K562 (cell line): ENCODE data around the gene GUK1. TPM values are rescaled to one million over a fixed set of nuclear protein-coding genes. Genes with fewer than 3 reads are reported as not detected.
A peak's percentile ranks its signal among the peaks of the same experiment; 100 is the strongest.

Source experiments
- ATAC-seq: fragments of 200-7000 bp; cut with Tn5 transposase; 3 replicates; pipeline ENCODE4 v1.9.1; 2020; ENCODE audit warnings: moderate library complexity
- BruUV-seq: library from RNA; stranded (reverse); fragments of 400-500 nt; replicated peaks from 2 replicates; lab custom pipeline; 2021; lab: Mats Ljungman, UMichigan
- CTCF ChIA-PET: fragments of 300-600 bp; formaldehyde crosslinking; extraction: SDS; loops from one replicate; lab custom pipeline; 2021; ENCODE audit warnings: low intra/inter-chr PET ratio; lab: Yijun Ruan, JAX
- POLR2A ChIA-PET: fragments of 300-600, 350-650 bp; sonication (Branson Sonifier 250); formaldehyde crosslinking; extraction: SDS; loops from one replicate; lab custom pipeline; 2021; ENCODE audit warnings: antibody characterized with exemption, inconsistent platforms; lab: Yijun Ruan, JAX
- DNase-seq, 4 experiments: peaks; one replicate each; pipeline versions ENCODE4 v3.0.0 to v3.0.0-alpha.2; 2011 to 2018; ENCODE audit warnings: low spot score in 3 of 4, mixed read lengths in 3 of 4; ENCODE audit errors: extremely low read depth in 1 of 4
- FAIRE-seq: peaks from 2 replicates; lab custom pipeline; 2011; peaks lifted over from hg19 to GRCh38; lab: Jason Lieb, UNC
- H2AFZ ChIP-seq: 2 replicates; pipeline ENCODE4 v1.6.0; 2011; ENCODE audit warnings: low read depth, low read length, control low read depth, inconsistent platforms
- H3K27ac ChIP-seq: fragments of 200-600 bp; 3 replicates; pipeline ENCODE4 v1.8.0; 2011; ENCODE audit warnings: low read depth, mild to moderate bottlenecking, control low read depth, inconsistent platforms, low read length, moderate library complexity, mixed read lengths; ENCODE audit errors: extremely low read depth
- H3K27me3 ChIP-seq, 2 experiments: fragments of 300-600 bp in 1 of 2; 2 replicates in 1 of 2; 3 replicates in 1 of 2; pipeline versions ENCODE4 v1.6.0 to v1.8.0; 2011; ENCODE audit warnings: inconsistent platforms in 2 of 2, low read length in 2 of 2, mild to moderate bottlenecking in 1 of 2, mixed read lengths in 1 of 2, moderate library complexity in 1 of 2; ENCODE audit not compliant: control insufficient read depth in 2 of 2, insufficient read depth in 2 of 2
- H3K36me3 ChIP-seq: fragments of 300-600 bp; 3 replicates; pipeline ENCODE4 v1.8.0; 2011; ENCODE audit warnings: mild to moderate bottlenecking, low read length, inconsistent platforms; ENCODE audit not compliant: control insufficient read depth, insufficient read depth
- H3K4me1 ChIP-seq, 2 experiments: fragments of 200-600 bp in 1 of 2; replicated peaks in 1 of 2; 2 replicates in 1 of 2; 3 replicates in 1 of 2; pipeline versions ENCODE4 v1.5.1 to v1.8.0; 2011; ENCODE audit warnings: inconsistent platforms in 2 of 2, low read length in 2 of 2, mild to moderate bottlenecking in 1 of 2, mixed read lengths in 1 of 2, moderate library complexity in 1 of 2; ENCODE audit not compliant: control insufficient read depth in 2 of 2, insufficient read depth in 2 of 2
- H3K4me2 ChIP-seq: 2 replicates; pipeline ENCODE4 v1.6.1; 2011; ENCODE audit warnings: low read length, control low read depth, inconsistent platforms, mixed read lengths; ENCODE audit not compliant: insufficient read depth
- H3K4me3 ChIP-seq: fragments of 200-600 bp; sonication (generic), shearing (Covaris generic); 2 replicates; pipeline ENCODE4 v1.5.1; 2016; ENCODE audit warnings: control low read depth, inconsistent platforms
- H3K79me2 ChIP-seq: fragments of 200-600 bp; 3 replicates; pipeline ENCODE4 v1.8.0; 2011; ENCODE audit warnings: low read length, inconsistent platforms; ENCODE audit not compliant: control insufficient read depth, insufficient read depth
- H3K9ac ChIP-seq, 2 experiments: 2 replicates each; pipeline versions ENCODE4 v1.6.0 to v1.6.1; 2011; ENCODE audit warnings: low read depth in 2 of 2, low read length in 2 of 2, control low read depth in 1 of 2, inconsistent platforms in 1 of 2, mild to moderate bottlenecking in 1 of 2, mixed read lengths in 1 of 2; ENCODE audit not compliant: insufficient read depth in 1 of 2
- H3K9me1 ChIP-seq: one replicate; pipeline ENCODE4 v1.6.0; 2011; ENCODE audit warnings: inconsistent platforms, mild to moderate bottlenecking, low read length, moderate library complexity; ENCODE audit not compliant: control insufficient read depth, insufficient read depth
- H3K9me3 ChIP-seq: replicated peaks from 2 replicates; pipeline ENCODE4 v1.5.1; 2011; ENCODE audit warnings: low read depth, low read length, inconsistent platforms; ENCODE audit not compliant: control insufficient read depth, insufficient read depth
- H4K20me1 ChIP-seq: replicated peaks from 2 replicates; pipeline ENCODE4 v1.6.1; 2011; ENCODE audit warnings: low read length, inconsistent platforms, mixed read lengths; ENCODE audit not compliant: control insufficient read depth, insufficient read depth
- PHF8 ChIP-seq: fragments of 200-600 bp; sonication (generic); IDR thresholded peaks from 2 replicates; pipeline ENCODE4 v1.6.1; 2012; ENCODE audit warnings: mixed run types, mild to moderate bottlenecking, inconsistent platforms, low read length, moderate library complexity, borderline replicate concordance
- RBFOX2 ChIP-seq: fragments of 200-400 bp; formaldehyde crosslinking; IDR thresholded peaks from 2 replicates; pipeline ENCODE4 v1.6.1; 2017; ENCODE audit warnings: low read depth, mild to moderate bottlenecking, low read length, moderate library complexity
- ZNF239 ChIP-seq: fragments of 250-450 bp; sonication (Bioruptor Pico); IDR thresholded peaks from 2 replicates; pipeline ENCODE4 v1.4.0; 2020; ENCODE audit warnings: mild to moderate bottlenecking
- WGBS: fragments of 100-300 bp; shearing (Covaris generic); methylation state at CpG from one replicate; pipeline ENCODE4 v1.1.6; 2016; ENCODE audit warnings: low coverage, mixed read lengths; ENCODE audit not compliant: insufficient coverage; ENCODE audit errors: missing lambda C conversion rate; 5-methylcytosine and 5-hydroxymethylcytosine counted together
- in situ Hi-C: fragments of 300-500 bp; cut with MboI; formaldehyde crosslinking; loops from 4 replicates; pipeline ENCODE4 v1.15.0; 2018; ENCODE audit warnings: inconsistent platforms, mixed read lengths
- intact Hi-C: fragments of 100-400 bp; cut with micrococcal nuclease; formaldehyde crosslinking; loops from 2 replicates; pipeline ENCODE4 v1.14.2; 2022
- polyA plus RNA-seq, 8 experiments: library from polyadenylated mRNA; depleted of rRNA in 4 of 8; stranded (reverse) in 5 of 8; unstranded in 3 of 8; fragments of >200 nt; fragmentation: Nextera tagmentation in 2 of 8; fragmentation: Illumina TruSeq in 1 of 8; extraction: Ambion mirVana in 2 of 8; extraction: Trizol in 1 of 8; gene quantifications; 2 replicates each; pipeline versions ENCODE4 v1.2.1 to v1.2.3, GENCODE V29; 2011 to 2014; ENCODE audit warnings: inconsistent platforms in 1 of 8, missing spikeins in 1 of 8
- total RNA-seq, 7 experiments: library from RNA; depleted of rRNA in 6 of 7; stranded (reverse); fragments of >200 nt in 6 of 7; fragmentation: Illumina TruSeq in 2 of 7; extraction: Trizol in 2 of 7; gene quantifications; 2 replicates each; pipeline versions ENCODE4 v1.2.1 to v1.2.3, GENCODE V29; 2011 to 2021; ENCODE audit warnings: low replicate concordance in 1 of 7
- TF ChIP-seq, protein P1 (sequence below): fragments of 200-400 bp; formaldehyde crosslinking; IDR thresholded peaks from 2 replicates; pipeline ENCODE4 v1.6.1; 2017; ENCODE audit warnings: mild to moderate bottlenecking, low read depth, low read length, moderate library complexity
- TF ChIP-seq, protein P2 (sequence below): fragments of 200-800 bp; sonication (Bioruptor generic); IDR thresholded peaks from 2 replicates; pipeline ENCODE4 v1.6.1; 2017; ENCODE audit warnings: missing genetic modification characterization, missing compliant biosample characterization

The GUK1 gene
- total and polyA plus RNA-seq, 9 of the 15 experiments (the other 6 are each of a cell fraction or from before 2014, with no cell fraction given) = 7.0 to 331 (median 132) TPM

DNA sequence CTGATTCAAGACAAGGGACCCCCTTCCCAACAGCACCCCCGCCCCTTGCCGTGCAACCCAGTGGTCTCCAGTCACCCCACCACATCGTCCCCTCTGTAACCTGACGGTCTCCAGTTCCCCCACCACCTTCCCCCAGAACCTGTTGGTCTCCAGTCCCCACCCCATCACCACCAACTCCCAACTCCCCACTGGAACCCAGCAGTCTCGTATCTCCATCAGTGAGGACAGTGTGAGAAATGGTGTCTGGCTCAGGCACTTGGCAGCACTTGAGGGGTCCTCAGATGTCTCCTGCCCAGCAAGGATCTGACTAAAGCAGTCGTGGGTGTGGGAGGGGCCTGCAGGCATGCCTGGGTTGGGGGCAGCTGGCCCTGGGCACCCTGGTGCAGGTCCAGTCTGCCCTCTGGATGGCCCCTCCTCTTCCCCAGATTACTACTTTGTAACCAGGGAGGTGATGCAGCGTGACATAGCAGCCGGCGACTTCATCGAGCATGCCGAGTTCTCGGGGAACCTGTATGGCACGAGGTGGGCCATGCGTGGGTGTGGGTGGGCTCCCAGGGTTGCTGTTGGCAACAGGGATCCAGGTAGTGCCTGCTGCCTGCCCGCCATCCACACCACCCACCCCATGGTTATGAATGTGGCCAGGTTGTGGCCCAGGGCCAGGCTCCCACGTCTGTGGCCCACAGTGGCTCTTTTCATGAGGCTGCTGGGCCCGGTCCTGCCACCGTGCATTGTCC, 6.5 kb downstream of the GUK1 start:
- FAIRE-seq (no peak), ATAC-seq (no peak), DNase-seq (no peak)
- no peaks in the 10 kb centered on the region for H3K27me3 ChIP-seq
- in situ Hi-C loops (no loop called here), intact Hi-C loops (no loop called here)
- H3K4me3 ChIP-seq = no peak overlapping the region
- peaks cover 24% of the 10 kb centered on the region for H3K9me1 ChIP-seq
- H3K27ac ChIP-seq = peak overlapping the region; percentile 58; the same call in 1 of the 3 replicates
- ChIA-PET CTCF (no interaction called here), POLR2A (interaction anchor here (1.1 to 6.0 kb wide), 2 partner anchors 20 to 57 kb away, joined by 4 to 47 read pairs; partner anchors contain the start of gene IBA57)
- no peak overlapping the region for H2AFZ ChIP-seq
- peaks cover 82% of the 10 kb centered on the region for H3K79me2 ChIP-seq
- H3K9me3 ChIP-seq = no peaks in the 10 kb centered on the region
- H3K4me1 ChIP-seq = peaks cover 64 to 99% of the 10 kb centered on the region in 2 experiments
- 91% methylated on average over 16 of the region's 18 CpGs for WGBS
- H3K4me2 ChIP-seq = peak overlapping the region; percentile 74; the same call in 1 of the 2 replicates
- no TSS peak for BruUV-seq
- H4K20me1 ChIP-seq = peaks cover 57% of the 10 kb centered on the region
- H3K36me3 ChIP-seq = peaks cover 60% of the 10 kb centered on the region; the same call in 2 of the 3 replicates
- H3K9ac ChIP-seq = peak overlapping the region; percentile 37 to 86; a peak in 3 of 4 replicates
- TF ChIP-seq ZNF239 (CRISPR knock-in tag) (no peak), RBFOX2 (no peak), PHF8 (no peak)
- TF ChIP-seq, protein P1, sequence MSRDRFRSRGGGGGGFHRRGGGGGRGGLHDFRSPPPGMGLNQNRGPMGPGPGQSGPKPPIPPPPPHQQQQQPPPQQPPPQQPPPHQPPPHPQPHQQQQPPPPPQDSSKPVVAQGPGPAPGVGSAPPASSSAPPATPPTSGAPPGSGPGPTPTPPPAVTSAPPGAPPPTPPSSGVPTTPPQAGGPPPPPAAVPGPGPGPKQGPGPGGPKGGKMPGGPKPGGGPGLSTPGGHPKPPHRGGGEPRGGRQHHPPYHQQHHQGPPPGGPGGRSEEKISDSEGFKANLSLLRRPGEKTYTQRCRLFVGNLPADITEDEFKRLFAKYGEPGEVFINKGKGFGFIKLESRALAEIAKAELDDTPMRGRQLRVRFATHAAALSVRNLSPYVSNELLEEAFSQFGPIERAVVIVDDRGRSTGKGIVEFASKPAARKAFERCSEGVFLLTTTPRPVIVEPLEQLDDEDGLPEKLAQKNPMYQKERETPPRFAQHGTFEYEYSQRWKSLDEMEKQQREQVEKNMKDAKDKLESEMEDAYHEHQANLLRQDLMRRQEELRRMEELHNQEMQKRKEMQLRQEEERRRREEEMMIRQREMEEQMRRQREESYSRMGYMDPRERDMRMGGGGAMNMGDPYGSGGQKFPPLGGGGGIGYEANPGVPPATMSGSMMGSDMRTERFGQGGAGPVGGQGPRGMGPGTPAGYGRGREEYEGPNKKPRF = no peak
- TF ChIP-seq, protein P2, sequence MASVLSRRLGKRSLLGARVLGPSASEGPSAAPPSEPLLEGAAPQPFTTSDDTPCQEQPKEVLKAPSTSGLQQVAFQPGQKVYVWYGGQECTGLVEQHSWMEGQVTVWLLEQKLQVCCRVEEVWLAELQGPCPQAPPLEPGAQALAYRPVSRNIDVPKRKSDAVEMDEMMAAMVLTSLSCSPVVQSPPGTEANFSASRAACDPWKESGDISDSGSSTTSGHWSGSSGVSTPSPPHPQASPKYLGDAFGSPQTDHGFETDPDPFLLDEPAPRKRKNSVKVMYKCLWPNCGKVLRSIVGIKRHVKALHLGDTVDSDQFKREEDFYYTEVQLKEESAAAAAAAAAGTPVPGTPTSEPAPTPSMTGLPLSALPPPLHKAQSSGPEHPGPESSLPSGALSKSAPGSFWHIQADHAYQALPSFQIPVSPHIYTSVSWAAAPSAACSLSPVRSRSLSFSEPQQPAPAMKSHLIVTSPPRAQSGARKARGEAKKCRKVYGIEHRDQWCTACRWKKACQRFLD (CRISPR knock-in tag) = no peak
